ENCODE measurements around the gene PRRG3.

- TF ChIP-seq POLR2A (IDR thresholded peaks at IDR 0.05; ENCODE audit: low read depth, low read length), result no peak
- TF ChIP-seq, protein P1, sequence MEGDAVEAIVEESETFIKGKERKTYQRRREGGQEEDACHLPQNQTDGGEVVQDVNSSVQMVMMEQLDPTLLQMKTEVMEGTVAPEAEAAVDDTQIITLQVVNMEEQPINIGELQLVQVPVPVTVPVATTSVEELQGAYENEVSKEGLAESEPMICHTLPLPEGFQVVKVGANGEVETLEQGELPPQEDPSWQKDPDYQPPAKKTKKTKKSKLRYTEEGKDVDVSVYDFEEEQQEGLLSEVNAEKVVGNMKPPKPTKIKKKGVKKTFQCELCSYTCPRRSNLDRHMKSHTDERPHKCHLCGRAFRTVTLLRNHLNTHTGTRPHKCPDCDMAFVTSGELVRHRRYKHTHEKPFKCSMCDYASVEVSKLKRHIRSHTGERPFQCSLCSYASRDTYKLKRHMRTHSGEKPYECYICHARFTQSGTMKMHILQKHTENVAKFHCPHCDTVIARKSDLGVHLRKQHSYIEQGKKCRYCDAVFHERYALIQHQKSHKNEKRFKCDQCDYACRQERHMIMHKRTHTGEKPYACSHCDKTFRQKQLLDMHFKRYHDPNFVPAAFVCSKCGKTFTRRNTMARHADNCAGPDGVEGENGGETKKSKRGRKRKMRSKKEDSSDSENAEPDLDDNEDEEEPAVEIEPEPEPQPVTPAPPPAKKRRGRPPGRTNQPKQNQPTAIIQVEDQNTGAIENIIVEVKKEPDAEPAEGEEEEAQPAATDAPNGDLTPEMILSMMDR (conservative IDR thresholded peaks at IDR 0.05; ENCODE audit: low read depth, low read length), result no peak
- TF ChIP-seq, protein P2, sequence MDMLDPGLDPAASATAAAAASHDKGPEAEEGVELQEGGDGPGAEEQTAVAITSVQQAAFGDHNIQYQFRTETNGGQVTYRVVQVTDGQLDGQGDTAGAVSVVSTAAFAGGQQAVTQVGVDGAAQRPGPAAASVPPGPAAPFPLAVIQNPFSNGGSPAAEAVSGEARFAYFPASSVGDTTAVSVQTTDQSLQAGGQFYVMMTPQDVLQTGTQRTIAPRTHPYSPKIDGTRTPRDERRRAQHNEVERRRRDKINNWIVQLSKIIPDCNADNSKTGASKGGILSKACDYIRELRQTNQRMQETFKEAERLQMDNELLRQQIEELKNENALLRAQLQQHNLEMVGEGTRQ (IDR thresholded peaks at IDR 0.05; ENCODE audit: low read depth, low read length), result no peak
These were observed 29.5 kb downstream of the PRRG3 start for GRCh38 chrX:151724563-151725337.
